Spinal cord (tissue), 10 donors: Measurements from ENCODE around the gene SAP30BP. TPM values are rescaled to one million over a fixed set of nuclear protein-coding genes. Genes with fewer than 3 reads are reported as not detected.

ENCODE experiments used
- DNase-seq, 6 donors: peaks; one replicate each; pipeline versions ENCODE4 v3.0.0 to v3.0.0-alpha.2; 2013 to 2015; ENCODE audit warnings: low spot score in 6 of 6, low read depth in 4 of 6
- H3K27ac ChIP-seq: one replicate; pipeline ENCODE4 v1.5.1; 2013; ENCODE audit warnings: low read depth, low read length, control low read depth
- H3K27me3 ChIP-seq: one replicate; pipeline ENCODE4 v1.6.1; 2013; ENCODE audit warnings: low read length; ENCODE audit not compliant: control insufficient read depth, insufficient read depth
- H3K36me3 ChIP-seq: one replicate; pipeline ENCODE4 v1.6.1; 2013; ENCODE audit warnings: low read length; ENCODE audit not compliant: control insufficient read depth, insufficient read depth
- H3K4me1 ChIP-seq: one replicate; pipeline ENCODE4 v1.6.1; 2013; ENCODE audit warnings: low read length; ENCODE audit not compliant: control insufficient read depth, insufficient read depth
- H3K4me3 ChIP-seq: one replicate; pipeline ENCODE4 v1.5.1; 2013; ENCODE audit warnings: low read depth, low read length, control low read depth
- H3K9me3 ChIP-seq: one replicate; pipeline ENCODE4 v1.6.1; 2013; ENCODE audit warnings: low read length; ENCODE audit not compliant: control insufficient read depth, insufficient read depth
- WGBS: methylation state at CpG from one replicate; pipeline ENCODE4 v1.1.5; 2013; ENCODE audit warnings: missing lambda C conversion rate; ENCODE audit not compliant: insufficient coverage; 5-methylcytosine and 5-hydroxymethylcytosine counted together
- polyA plus RNA-seq, 2 donors: library from polyadenylated mRNA; unstranded; fragments of 120-200 nt; gene quantifications; one replicate each; pipeline ENCODE4 v1.2.1, GENCODE V29; 2013; ENCODE audit not compliant: insufficient read length in 2 of 2
- total RNA-seq, 2 donors: library from RNA; depleted of rRNA in 1 of 2; stranded (reverse); fragments of 120-200 nt in 1 of 2; fragments of >200 nt in 1 of 2; gene quantifications; one replicate each; pipeline versions ENCODE4 v1.2.3 to v1.2.4, GENCODE V29; 2013 to 2014
- donor health status: healthy.

SAP30BP gene
- total and polyA plus RNA-seq, 4 donors: 44.3 to 123 (median 105) TPM

- H3K36me3 ChIP-seq: peaks cover 74% of the 10 kb centered on the region
- 97% methylated on average over 5 of the region's 7 CpGs for WGBS
- no peak for DNase-seq
- peaks cover 36% of the 10 kb centered on the region for H3K4me1 ChIP-seq
- H3K27me3 ChIP-seq: no peaks in the 10 kb centered on the region
- no peak overlapping the region for H3K27ac ChIP-seq
- no peak overlapping the region for H3K4me3 ChIP-seq
- no peaks in the 10 kb centered on the region for H3K9me3 ChIP-seq
Observed at GRCh38 chr17:75645501-75645888, 21.6 kb upstream of the SAP30BP start.

DNA sequence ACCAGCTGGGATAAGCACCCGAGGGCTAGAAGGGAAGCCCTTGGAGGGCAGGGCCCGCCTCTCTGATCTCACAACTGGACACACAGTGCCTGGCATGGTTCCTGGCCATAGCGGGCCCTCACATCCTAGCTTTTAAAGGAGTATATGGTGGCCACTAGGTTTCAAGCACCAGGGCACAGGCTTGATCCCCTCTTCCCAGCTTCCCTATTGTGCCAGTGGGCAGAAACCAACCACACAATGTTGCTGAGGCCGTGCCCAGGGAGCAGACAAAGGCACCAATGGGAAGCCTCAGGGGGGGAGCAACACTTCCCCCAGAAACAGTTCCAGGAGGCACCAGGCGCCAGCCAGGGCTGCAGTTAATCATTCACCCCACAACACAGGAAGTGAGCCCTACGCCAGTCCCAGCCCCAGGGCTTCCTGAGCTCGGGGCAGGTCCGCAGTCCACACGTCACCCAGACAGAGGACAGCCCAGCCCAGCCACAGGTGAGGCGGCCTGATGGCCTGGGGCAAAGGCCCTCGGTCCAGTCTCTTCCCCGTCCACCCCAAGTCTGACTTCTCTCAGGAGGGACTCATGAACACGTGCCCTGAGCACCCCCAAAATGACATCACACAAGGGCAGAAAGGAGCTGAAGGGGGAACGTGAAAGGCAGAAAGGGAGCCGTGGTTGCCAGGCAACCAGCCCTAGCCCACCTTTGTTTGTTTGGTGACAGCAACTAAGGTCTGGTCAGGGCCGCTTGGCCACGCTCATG lies 21.1 kb upstream of the SAP30BP start:
- WGBS: 60% methylated on average over 16 of the region's 17 CpGs
- H3K36me3 ChIP-seq: peaks cover 76% of the 10 kb centered on the region
- no peaks in the 10 kb centered on the region for H3K9me3 ChIP-seq
- peaks cover 36% of the 10 kb centered on the region for H3K4me1 ChIP-seq
- DNase-seq: no peak
- H3K27ac ChIP-seq: peak overlapping the region; percentile 25
- H3K27me3 ChIP-seq: no peaks in the 10 kb centered on the region
- H3K4me3 ChIP-seq: no peak overlapping the region

- no peak for DNase-seq
- H3K9me3 ChIP-seq: no peaks in the 10 kb centered on the region
- peaks cover 76% of the 10 kb centered on the region for H3K36me3 ChIP-seq
- no peak overlapping the region for H3K27ac ChIP-seq
- H3K4me1 ChIP-seq: peaks cover 36% of the 10 kb centered on the region
- no peaks in the 10 kb centered on the region for H3K27me3 ChIP-seq
- no peak overlapping the region for H3K4me3 ChIP-seq
- WGBS: 89% methylated on average over 6 of the region's 6 CpGs
Observed at GRCh38 chr17:75646638-75646992, 20.5 kb upstream of the SAP30BP start.

- no peak overlapping the region for H3K27ac ChIP-seq
- DNase-seq: no peak
- 85% methylated on average over 7 of the region's 7 CpGs for WGBS
- peaks cover 36% of the 10 kb centered on the region for H3K4me1 ChIP-seq
- peaks cover 78% of the 10 kb centered on the region for H3K36me3 ChIP-seq
- no peak overlapping the region for H3K4me3 ChIP-seq
- H3K9me3 ChIP-seq: no peaks in the 10 kb centered on the region
- no peaks in the 10 kb centered on the region for H3K27me3 ChIP-seq
Observed at GRCh38 chr17:75647061-75647460, 20.1 kb upstream of the SAP30BP start.

GRCh38 chr17:75647921-75648320 lies 19.2 kb upstream of the SAP30BP start:
- Histone ChIP-seq H3K27ac (no peak overlapping the region), H3K4me3 (no peak overlapping the region), H3K36me3 (peaks cover 80% of the 10 kb centered on the region), H3K27me3 (no peaks in the 10 kb centered on the region), H3K4me1 (peaks cover 42% of the 10 kb centered on the region), H3K9me3 (no peaks in the 10 kb centered on the region)
- WGBS: 95% methylated on average over 6 of the region's 7 CpGs
- no peak for DNase-seq

DNA sequence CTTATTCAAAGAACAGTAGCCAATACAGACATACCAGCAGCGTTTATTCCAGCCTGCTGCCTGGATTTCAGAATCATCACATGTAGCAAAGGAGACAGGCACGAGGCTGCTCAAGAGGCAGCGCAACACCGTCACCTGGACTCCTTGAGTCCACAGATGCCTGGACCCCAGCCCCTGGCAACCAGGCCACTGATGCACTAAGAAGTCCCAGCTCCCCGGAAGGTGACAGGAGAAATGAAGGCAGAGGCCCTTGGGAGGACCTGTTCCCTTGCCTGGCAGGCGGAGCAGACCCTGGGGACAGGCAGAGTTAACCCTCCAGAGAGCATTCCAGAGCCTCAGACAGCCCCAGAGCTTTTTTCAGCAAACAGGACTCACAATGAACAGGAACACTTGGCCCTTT lies 17.5 kb upstream of the SAP30BP start:
- Histone ChIP-seq H3K9me3 (no peaks in the 10 kb centered on the region), H3K4me3 (no peak overlapping the region), H3K36me3 (peaks cover 66% of the 10 kb centered on the region), H3K27ac (peak overlapping the region; percentile 81), H3K27me3 (no peaks in the 10 kb centered on the region), H3K4me1 (peaks cover 38% of the 10 kb centered on the region)
- DNase-seq: no peak
- WGBS: 89% methylated on average over 6 of the region's 6 CpGs

DNA sequence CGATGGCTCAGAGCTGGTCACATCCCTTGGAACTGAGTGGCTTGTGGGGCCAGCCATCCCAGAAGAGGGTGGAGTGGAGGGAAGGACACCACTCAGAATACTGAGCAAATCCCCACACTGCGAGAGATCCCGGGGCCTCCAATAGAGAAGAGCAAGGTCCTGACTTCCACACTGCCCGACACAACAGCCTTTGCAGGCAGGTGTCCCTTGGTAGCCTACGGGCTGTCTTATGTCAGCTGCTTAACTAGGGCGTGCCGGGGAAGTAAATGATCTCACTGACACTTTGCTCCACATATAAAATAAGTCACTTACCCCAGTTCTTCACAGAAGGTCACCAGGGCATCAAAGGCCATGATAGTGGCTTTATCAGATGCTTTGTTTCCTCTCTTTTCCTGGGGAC lies 16.3 kb upstream of the SAP30BP start:
- Histone ChIP-seq H3K4me1 (peaks cover 35% of the 10 kb centered on the region), H3K9me3 (no peaks in the 10 kb centered on the region), H3K4me3 (no peak overlapping the region), H3K27me3 (no peaks in the 10 kb centered on the region), H3K27ac (no peak overlapping the region), H3K36me3 (peaks cover 75% of the 10 kb centered on the region)
- DNase-seq: no peak
- WGBS: 91% methylated on average over 4 of the region's 7 CpGs

GRCh38 chr17:75652341-75652740 lies 14.8 kb upstream of the SAP30BP start:
- DNase-seq: no peak
- 95% methylated on average over 3 of the region's 5 CpGs for WGBS
- Histone ChIP-seq H3K9me3 (no peaks in the 10 kb centered on the region), H3K27me3 (no peaks in the 10 kb centered on the region), H3K36me3 (peaks cover 75% of the 10 kb centered on the region), H3K4me3 (no peak overlapping the region), H3K27ac (no peak overlapping the region), H3K4me1 (peaks cover 23% of the 10 kb centered on the region)

DNA sequence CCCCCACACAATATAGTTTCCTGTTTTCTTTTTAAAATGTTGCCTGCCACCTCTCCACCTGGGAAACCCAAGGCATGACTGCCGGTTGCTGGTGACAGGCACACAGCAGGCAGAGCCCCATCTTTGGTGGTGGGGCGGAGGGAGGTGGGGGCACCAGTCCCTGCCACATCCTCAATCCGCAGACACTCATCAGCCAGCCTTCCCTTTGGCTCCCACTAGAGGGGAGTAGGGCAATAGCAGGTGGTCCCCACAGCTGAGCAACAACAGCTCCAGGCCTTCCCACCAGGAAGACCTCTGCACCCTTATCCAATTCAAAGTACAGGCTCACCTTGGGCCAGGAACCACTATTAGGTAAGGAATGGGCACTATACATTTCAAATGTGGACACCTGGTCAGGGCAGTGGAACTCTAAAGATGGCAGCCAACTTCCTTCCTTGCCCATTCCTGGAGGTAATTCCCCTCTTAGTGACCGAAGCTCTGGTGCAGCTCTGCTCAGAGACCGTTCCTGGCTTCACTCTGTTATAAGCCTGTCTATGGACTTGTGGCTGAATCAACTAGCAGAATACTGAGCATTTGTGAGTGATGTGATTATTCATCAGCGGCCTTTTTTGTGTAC lies 14.1 kb upstream of the SAP30BP start:
- H3K36me3 ChIP-seq: peaks cover 77% of the 10 kb centered on the region
- peak in 2 of 6 donors; percentile 40 to 60 for DNase-seq
- H3K4me1 ChIP-seq: peaks cover 23% of the 10 kb centered on the region
- H3K9me3 ChIP-seq: no peaks in the 10 kb centered on the region
- no peaks in the 10 kb centered on the region for H3K27me3 ChIP-seq
- 60% methylated on average over 1 of the region's 6 CpGs for WGBS
- no peak overlapping the region for H3K27ac ChIP-seq
- no peak overlapping the region for H3K4me3 ChIP-seq

- Histone ChIP-seq H3K36me3 (peaks cover 70% of the 10 kb centered on the region), H3K4me3 (no peak overlapping the region), H3K27me3 (no peaks in the 10 kb centered on the region), H3K9me3 (no peaks in the 10 kb centered on the region), H3K27ac (no peak overlapping the region), H3K4me1 (peaks cover 17% of the 10 kb centered on the region)
- no peak for DNase-seq
- 73% methylated on average over 2 of the region's 2 CpGs for WGBS
Observed at GRCh38 chr17:75654176-75654575, 13.0 kb upstream of the SAP30BP start.
